Activated CD4-positive, alpha-beta T cell treated with anti-CD3 and anti-CD28 coated beads, Interleukin-2, Interleukin-4, amounts not matched to agents 100 ng/mL and 50 ng/mL, durations not matched to agents 16 hours and 8 hours (primary cell): ENCODE data around the gene NPBWR2.

ENCODE experiments used
- DNase-seq: peaks from one replicate; pipeline ENCODE4 v3.0.0-alpha.2; 2020; ENCODE audit warnings: low spot score

NPBWR2 gene

GRCh38 chr20:64106981-64107735, at the start of gene NPBWR2:
Gene NPBWR2, minus strand, starts transcription at chr20:64107565. Its CDS starts 734 bp downstream, at chr20:64106831.
- DNase-seq: no peak

- DNase-seq: no peak
These were observed 48.9 kb upstream of the NPBWR2 start for GRCh38 chr20:64156136-64156885.

GRCh38 chr20:64155258-64156135, 48.1 kb upstream of the NPBWR2 start:
- no peak for DNase-seq

GRCh38 chr20:64154590-64155257, 47.4 kb upstream of the NPBWR2 start:
- no peak for DNase-seq

GRCh38 chr20:64153861-64154589, 46.7 kb upstream of the NPBWR2 start:
- no peak for DNase-seq

- DNase-seq: no peak
These were observed 46.0 kb upstream of the NPBWR2 start for GRCh38 chr20:64153410-64153809.

GRCh38 chr20:64152906-64153305, 45.5 kb upstream of the NPBWR2 start:
- no peak for DNase-seq

- DNase-seq: no peak
These were observed 44.5 kb upstream of the NPBWR2 start for GRCh38 chr20:64151633-64152530.

GRCh38 chr20:64150756-64151632, 43.6 kb upstream of the NPBWR2 start:
- no peak for DNase-seq

- DNase-seq: no peak
These were observed 42.6 kb upstream of the NPBWR2 start for GRCh38 chr20:64149809-64150560.

GRCh38 chr20:64149141-64149540, 41.8 kb upstream of the NPBWR2 start:
- DNase-seq: no peak

- no peak for DNase-seq
These were observed 41.2 kb upstream of the NPBWR2 start for GRCh38 chr20:64148581-64148980.

- no peak for DNase-seq
These were observed 39.6 kb upstream of the NPBWR2 start for GRCh38 chr20:64146936-64147477.

- DNase-seq: no peak
These were observed 39.1 kb upstream of the NPBWR2 start for GRCh38 chr20:64146301-64146935.

GRCh38 chr20:64145458-64146300, 38.3 kb upstream of the NPBWR2 start:
- DNase-seq: no peak

- DNase-seq: no peak
These were observed 37.0 kb upstream of the NPBWR2 start for GRCh38 chr20:64144144-64144912.
